ENCODE results near the gene PCBP2.

DNA sequence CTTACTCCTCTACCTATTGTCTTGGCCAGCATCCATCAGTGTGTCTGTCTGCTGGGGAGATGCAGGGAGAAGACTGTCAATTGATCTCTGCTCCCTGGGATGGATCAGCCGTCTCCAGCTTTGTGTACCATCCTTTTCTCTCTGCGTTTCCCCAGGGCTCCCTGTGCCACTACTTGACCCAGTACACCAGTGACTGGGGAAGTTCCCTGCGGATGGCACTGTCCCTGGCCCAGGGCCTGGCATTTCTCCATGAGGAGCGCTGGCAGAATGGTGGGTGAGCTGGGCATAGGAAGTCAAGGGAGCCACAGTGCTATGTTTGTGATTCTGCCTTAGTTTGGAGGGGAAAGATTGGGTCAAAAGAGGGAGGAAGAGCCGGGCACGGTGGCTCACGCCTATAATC is 23.2 kb upstream of the PCBP2 start:
- TF ChIP-seq RAD21 (IDR thresholded peaks at IDR 0.05; ENCODE audit: low read depth) (no peak), EGR1 (IDR thresholded peaks at IDR 0.05) (no peak), EP300 (IDR thresholded peaks at IDR 0.05; ENCODE audit: borderline replicate concordance) (no peak), YY1 (IDR thresholded peaks at IDR 0.05; ENCODE audit: low read depth) (no peak), TEAD4 (IDR thresholded peaks at IDR 0.05) (no peak), CREB1 (IDR thresholded peaks at IDR 0.05; ENCODE audit: low read depth) (no peak), ZBTB7A (IDR thresholded peaks at IDR 0.05; ENCODE audit: low read depth) (no peak), TAF1 (IDR thresholded peaks at IDR 0.05; ENCODE audit: low read depth) (no peak)
- TF ChIP-seq, protein P1, sequence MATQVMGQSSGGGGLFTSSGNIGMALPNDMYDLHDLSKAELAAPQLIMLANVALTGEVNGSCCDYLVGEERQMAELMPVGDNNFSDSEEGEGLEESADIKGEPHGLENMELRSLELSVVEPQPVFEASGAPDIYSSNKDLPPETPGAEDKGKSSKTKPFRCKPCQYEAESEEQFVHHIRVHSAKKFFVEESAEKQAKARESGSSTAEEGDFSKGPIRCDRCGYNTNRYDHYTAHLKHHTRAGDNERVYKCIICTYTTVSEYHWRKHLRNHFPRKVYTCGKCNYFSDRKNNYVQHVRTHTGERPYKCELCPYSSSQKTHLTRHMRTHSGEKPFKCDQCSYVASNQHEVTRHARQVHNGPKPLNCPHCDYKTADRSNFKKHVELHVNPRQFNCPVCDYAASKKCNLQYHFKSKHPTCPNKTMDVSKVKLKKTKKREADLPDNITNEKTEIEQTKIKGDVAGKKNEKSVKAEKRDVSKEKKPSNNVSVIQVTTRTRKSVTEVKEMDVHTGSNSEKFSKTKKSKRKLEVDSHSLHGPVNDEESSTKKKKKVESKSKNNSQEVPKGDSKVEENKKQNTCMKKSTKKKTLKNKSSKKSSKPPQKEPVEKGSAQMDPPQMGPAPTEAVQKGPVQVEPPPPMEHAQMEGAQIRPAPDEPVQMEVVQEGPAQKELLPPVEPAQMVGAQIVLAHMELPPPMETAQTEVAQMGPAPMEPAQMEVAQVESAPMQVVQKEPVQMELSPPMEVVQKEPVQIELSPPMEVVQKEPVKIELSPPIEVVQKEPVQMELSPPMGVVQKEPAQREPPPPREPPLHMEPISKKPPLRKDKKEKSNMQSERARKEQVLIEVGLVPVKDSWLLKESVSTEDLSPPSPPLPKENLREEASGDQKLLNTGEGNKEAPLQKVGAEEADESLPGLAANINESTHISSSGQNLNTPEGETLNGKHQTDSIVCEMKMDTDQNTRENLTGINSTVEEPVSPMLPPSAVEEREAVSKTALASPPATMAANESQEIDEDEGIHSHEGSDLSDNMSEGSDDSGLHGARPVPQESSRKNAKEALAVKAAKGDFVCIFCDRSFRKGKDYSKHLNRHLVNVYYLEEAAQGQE (IDR thresholded peaks at IDR 0.05; ENCODE audit: low read depth) = no peak
- TF ChIP-seq, protein P2, sequence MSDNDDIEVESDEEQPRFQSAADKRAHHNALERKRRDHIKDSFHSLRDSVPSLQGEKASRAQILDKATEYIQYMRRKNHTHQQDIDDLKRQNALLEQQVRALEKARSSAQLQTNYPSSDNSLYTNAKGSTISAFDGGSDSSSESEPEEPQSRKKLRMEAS (IDR thresholded peaks at IDR 0.05) = no peak
